Hematopoietic multipotent progenitor cell (in vitro differentiated cells): ENCODE data around the gene LARP6. TPM values are rescaled to one million over a fixed set of nuclear protein-coding genes. Genes with fewer than 3 reads are reported as not detected.
"Not testable (repeated sequence)": the region's sequence is repeated elsewhere in the genome, so short reads cannot be mapped to it uniquely, and the experiment has no call there.

Experiments used
- DNase-seq, 3 donors: peaks; one replicate each; pipeline ENCODE4 v3.0.0-alpha.2; 2011 to 2015; ENCODE audit warnings: low read depth in 2 of 3, low spot score in 2 of 3
- total RNA-seq: library from RNA; depleted of rRNA; stranded (reverse); fragments of >200 nt; gene quantifications from one replicate; pipeline ENCODE4 v1.2.3, GENCODE V29; 2012

Gene LARP6
- 1.3 TPM for total RNA-seq

GRCh38 chr15:70853973-70854665 is at the start of gene LARP6:
LARP6 (minus strand) TSS chr15:70854157; CDS start chr15:70854088, 69 bp downstream.
- DNase-seq: peak in 2 of 3 donors; percentile 37 to 51

- DNase-seq: no peak
Measured at GRCh38 chr15:70902107-70902506, 48.1 kb upstream of the LARP6 start.

- peak in 2 of 3 donors; percentile 25 to 40 for DNase-seq
Measured at GRCh38 chr15:70892912-70893560, 39.1 kb upstream of the LARP6 start.

- peak in 2 of 3 donors; percentile 56 for DNase-seq
Measured at GRCh38 chr15:70892002-70892911, 38.3 kb upstream of the LARP6 start, which contains the start of the genes LRRC49 and THAP10. LRRC49 (plus strand) TSS chr15:70892826; CDS start chr15:70892895, 69 bp downstream. THAP10 (minus strand) TSS chr15:70892433; CDS start chr15:70892272, 161 bp downstream.

- DNase-seq: peak in 2 of 3 donors; percentile 14 to 36
Measured at GRCh38 chr15:70882361-70882760, 28.4 kb upstream of the LARP6 start.

GRCh38 chr15:70880781-70881180 is 26.8 kb upstream of the LARP6 start:
- no peak for DNase-seq

GRCh38 chr15:70879401-70879800 is 25.4 kb upstream of the LARP6 start:
- DNase-seq: no peak

GRCh38 chr15:70876683-70877082 is 22.7 kb upstream of the LARP6 start:
- no peak for DNase-seq

GRCh38 chr15:70876011-70876410 is 22.1 kb upstream of the LARP6 start:
- no peak for DNase-seq

- DNase-seq: no peak
Measured at GRCh38 chr15:70875001-70875782, 21.2 kb upstream of the LARP6 start.

GRCh38 chr15:70873232-70874054 is 19.5 kb upstream of the LARP6 start:
- DNase-seq: no peak

- DNase-seq: not testable (repeated sequence)
Measured at GRCh38 chr15:70871490-70871889, 17.5 kb upstream of the LARP6 start.

- no peak for DNase-seq
Measured at GRCh38 chr15:70870051-70870450, 16.1 kb upstream of the LARP6 start.

- no peak for DNase-seq
Measured at GRCh38 chr15:70869346-70869745, 15.4 kb upstream of the LARP6 start.

- no peak for DNase-seq
Measured at GRCh38 chr15:70867911-70868467, 14.0 kb upstream of the LARP6 start.

GRCh38 chr15:70866982-70867641 is 13.2 kb upstream of the LARP6 start:
- DNase-seq: no peak

GRCh38 chr15:70863450-70864218 is 9.7 kb upstream of the LARP6 start:
- DNase-seq: no peak

GRCh38 chr15:70859998-70860397 is 6.0 kb upstream of the LARP6 start:
- DNase-seq: no peak
